COLO829 (cell line): Measurements from ENCODE around the gene AMMECR1.
"Not testable (repeated sequence)": the region's sequence is repeated elsewhere in the genome, so short reads cannot be mapped to it uniquely, and the experiment has no call there.

Experiments
- DNase-seq: peaks from one replicate; pipeline ENCODE4 v3.0.0; 2012; ENCODE audit warnings: low spot score

AMMECR1 gene

DNA sequence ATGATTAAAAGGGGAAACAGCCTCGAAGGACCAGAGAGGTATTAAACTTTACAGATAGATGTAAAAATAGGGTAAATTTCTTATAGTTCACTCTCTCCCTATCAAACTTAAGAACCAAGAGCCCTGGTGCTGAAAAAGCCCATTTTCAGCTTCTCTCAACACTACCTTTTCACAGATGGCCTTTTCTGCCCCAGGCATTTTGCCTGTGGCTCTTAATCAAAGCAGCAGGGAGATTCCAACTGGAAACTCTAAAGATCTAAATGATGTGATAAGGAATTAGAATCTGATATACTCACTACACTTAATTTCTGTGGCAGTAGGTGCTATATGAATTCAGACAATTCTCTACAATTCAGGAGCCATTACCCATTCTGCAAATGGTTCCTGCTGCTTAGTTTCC is 60.0 kb downstream of the AMMECR1 start:
- DNase-seq = no peak

DNA sequence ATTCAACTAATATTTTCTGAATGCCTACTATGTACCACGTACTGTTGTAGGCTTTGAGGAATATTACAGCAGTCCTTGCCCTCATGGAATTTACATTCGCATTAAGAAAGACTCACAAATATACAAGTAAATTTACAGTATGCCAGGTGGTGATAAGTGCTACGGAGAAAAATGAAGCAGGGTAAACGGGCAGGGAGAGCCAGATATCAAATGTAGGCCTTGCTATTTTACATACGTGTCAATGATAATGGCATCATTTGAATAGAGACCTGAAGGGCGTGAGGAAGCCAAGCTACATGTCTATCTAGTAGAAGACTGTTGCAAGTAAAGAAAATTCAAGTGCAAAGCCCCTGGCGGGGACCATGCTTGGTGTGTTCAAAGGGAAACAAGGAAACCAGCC is 65.2 kb downstream of the AMMECR1 start:
- no peak for DNase-seq

DNA sequence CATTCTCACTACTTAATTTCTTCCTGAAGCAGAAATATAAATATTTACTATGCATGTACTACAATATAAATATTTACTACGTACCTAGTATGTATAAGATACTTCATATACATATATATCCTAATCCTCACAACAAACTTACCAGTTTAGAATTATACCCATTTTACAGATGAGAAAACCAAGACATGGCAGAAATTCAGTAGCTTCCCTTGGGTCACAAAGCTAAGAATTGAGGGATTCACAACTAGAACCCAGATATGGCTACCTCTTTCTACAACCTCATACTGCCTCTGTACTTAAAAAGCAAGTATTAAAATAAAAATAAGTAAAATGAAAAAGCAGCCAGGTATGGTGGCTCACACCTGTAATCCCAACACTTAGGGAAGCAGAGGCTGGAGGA is 65.9 kb downstream of the AMMECR1 start:
- no peak for DNase-seq

DNA sequence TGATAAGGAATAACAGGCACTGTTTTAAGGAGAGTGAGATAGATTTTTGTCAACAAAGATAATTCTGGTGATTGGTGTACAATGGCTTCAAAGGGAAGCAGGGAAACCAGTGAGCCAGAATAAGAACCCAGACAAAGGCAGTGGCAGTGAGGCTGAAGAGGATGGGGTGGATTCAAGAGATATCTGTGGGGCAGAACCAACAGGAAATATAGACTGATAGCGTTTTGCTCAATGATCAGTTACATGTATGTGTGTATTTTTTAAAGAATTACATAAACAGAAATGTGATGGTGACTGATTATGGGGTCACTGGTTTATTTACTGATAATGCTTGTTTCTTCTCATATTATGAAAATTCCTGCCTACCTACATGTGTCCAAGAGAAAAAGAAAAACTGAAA is 66.4 kb downstream of the AMMECR1 start:
- no peak for DNase-seq

DNA sequence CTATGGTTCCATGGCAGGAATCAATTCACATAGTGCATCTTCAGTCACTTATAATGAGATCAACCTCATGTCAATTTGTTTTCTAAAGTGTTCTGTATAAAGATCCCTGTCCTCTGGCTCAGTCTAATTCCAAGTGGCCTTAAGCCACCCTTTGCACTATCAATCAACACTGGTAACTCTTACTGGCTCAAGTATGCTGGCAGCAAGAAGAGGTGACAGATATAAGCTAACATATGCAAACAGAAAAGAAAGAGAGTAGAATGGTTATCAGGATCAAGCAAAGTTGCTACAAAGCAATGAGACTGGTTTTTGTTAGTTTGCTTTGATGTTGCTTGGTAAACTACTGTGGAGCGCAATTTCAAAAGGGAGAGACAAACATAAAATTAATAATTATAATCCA is 67.0 kb downstream of the AMMECR1 start:
- no peak for DNase-seq

DNA sequence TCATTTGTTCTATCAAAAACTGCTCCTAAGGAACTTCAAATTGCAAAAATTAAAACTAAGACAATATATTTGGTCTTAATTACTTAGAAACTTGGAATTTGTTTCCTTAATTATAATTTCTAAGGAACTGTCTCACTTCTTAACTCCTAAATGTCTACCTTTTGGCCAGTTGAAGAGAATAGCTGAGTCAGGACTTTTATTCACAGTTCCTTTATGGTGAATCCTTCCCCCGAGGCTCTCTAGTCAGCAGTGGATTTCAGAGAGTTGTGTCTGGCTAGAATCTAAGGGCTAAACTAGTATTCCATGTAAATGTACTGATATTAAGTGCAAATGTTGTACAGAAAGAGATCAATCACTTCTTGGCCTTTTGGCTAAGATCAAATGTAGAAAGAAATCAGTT is 69.3 kb downstream of the AMMECR1 start:
- DNase-seq = no peak

DNA sequence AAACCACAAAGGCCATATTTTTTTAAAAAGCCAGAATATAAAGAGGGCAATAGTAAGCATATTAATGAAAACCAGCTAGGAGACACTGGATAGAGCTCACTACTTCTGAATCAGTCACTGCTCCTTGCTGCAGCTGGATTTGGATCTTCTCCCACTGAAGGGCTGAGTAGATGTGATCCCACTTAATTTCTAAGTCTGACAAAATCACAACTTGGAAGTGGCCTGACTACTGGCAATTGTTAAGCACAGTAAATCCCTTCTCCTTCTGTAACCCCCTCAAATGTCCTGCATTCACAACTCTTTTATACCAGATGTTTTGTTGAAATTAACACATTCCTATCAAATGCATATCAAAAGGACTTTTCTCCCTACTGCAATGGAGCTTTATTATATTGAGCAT is 72.9 kb downstream of the AMMECR1 start:
- no peak for DNase-seq

DNA sequence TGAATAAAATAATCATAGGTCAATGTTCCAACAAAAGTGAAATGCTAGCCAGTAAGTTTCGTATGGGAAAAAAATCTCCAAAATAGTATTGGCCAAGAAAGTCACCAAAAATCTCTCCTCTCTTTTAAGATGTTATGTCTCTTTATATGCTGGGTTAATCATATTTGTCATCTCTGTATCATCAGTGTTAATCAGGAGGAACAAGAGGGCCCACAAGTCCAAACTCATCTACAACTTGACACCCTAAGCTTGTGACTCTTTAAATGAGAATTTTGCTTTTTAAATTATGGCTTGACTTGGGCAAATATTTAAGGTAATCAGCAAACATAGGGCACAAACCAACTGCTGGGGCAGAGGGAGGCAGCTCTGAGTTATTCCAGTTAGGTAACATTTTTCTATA is 75.5 kb downstream of the AMMECR1 start:
- no peak for DNase-seq

DNA sequence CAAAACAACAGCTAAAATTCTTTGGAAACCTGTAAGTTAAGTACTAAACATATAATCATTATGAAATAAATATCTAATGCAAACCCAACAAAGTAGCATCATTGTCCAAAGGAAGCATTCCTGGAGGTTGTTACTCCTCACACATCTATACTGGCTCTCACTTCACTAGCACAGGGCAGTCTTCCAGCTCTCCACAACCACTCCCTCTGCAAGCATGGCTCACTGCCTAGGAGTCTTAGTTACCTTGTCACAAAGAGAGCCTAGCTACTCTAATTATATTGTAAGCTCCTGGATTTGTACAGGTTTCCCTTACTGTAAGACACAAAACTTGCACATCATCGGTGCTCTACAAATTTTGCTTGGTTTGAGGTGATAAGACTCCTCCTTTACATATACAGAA is 76.1 kb downstream of the AMMECR1 start:
- no peak for DNase-seq

DNA sequence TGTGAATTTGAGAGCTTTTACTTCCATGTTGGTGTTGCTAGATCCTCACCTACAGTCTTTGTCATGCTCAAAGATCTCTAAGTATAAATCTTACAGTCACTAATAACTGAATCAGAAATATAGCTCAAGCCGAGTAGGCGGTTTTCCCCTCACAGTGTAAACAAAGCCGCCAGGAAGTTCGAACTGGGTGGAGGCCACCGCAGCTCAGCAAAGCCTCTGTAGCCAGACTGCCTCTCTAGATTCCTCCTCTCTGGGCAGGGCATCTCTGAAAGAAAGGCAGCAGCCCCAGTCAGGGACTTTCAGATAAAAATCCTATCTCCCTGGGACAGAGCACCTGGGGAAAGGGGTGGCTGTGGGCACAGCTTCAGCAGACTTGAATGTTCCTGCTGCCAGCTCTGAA is 79.6 kb downstream of the AMMECR1 start:
- DNase-seq = not testable (repeated sequence)

DNA sequence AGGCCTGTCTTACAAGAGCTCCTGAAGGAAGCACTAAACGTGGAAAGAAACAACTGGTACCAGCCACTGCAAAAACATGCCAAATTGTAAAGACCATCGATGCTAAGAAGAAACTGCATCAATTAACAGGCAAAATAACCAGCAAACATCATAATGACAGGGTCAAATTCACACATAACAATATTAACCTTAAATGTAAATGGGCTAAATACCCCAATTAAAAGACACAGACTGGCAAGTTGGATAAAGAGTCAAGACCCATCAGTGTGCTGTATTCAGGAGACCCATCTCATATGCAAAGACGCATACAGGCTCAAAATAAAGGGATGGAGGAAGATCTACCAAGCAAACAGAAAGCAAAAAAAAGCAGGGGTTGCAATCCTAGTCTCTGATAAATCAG is 86.4 kb downstream of the AMMECR1 start:
- not testable (repeated sequence) for DNase-seq

DNA sequence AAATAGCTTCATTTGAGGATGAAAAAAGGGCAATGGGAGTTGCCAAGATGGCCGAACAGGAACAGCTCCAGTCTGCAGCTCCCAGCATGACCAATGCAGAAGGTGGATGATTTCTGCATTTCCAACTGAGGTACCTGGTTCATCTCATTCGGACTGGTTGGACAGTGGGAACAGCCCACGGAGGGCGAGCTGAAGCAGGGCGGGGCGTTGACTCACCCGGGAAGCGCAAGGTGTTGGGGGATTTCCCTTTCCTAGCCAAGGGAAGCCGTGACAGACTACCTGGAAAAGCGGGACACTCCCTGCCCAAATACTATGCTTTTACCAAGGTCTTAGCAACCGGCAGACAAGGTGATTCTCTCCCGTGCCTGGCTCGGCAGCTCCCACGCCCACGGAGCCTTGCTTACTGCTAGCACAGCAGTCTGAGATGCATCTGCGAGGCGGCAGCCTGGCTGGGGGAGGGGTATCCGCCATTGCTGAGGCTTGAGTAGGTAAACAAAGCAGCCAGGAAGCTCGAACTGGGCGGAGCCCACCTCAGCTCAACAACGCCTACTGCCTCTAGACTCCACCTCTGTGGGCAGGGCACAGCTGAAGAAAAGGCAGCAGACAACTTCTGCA is 88.3 kb downstream of the AMMECR1 start:
- DNase-seq = not testable (repeated sequence)

DNA sequence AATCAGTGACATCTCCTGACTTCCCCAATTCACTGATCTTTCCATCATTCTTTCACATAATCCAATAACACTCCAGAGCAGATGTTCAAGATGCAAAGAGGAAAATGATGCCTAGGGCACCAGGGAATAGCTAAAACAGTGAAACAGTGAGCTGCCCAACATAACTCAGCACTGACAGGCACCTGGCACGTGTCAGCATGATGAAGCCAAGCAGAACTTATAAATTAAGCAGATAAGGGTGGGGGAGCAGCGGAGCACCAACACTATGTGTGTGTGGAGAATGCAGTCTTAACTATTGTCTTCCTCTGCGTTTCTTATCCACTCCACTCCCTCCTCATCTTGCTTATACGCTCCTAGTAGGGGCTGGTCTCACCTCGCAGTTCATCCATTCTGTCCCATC is 89.4 kb downstream of the AMMECR1 start:
- DNase-seq = no peak

DNA sequence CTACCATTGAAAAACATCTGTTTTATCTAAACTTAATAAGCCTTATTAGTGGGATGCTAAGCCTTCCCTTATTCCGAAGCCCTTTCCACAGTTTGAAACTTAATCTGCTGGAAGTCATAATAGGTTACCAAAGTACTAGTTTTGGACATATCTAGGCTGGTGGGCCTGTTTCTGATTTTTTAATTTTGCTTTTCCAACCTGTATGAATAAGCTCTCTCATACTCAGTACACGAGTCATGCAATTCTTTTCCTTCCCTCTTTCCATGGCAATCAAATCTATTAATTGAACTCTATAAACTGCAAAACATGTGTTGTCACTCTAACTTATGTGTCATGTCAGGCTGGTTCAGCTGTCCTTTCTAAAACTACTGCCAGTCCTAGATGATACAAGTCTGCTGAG is 91.0 kb downstream of the AMMECR1 start:
- no peak for DNase-seq

DNA sequence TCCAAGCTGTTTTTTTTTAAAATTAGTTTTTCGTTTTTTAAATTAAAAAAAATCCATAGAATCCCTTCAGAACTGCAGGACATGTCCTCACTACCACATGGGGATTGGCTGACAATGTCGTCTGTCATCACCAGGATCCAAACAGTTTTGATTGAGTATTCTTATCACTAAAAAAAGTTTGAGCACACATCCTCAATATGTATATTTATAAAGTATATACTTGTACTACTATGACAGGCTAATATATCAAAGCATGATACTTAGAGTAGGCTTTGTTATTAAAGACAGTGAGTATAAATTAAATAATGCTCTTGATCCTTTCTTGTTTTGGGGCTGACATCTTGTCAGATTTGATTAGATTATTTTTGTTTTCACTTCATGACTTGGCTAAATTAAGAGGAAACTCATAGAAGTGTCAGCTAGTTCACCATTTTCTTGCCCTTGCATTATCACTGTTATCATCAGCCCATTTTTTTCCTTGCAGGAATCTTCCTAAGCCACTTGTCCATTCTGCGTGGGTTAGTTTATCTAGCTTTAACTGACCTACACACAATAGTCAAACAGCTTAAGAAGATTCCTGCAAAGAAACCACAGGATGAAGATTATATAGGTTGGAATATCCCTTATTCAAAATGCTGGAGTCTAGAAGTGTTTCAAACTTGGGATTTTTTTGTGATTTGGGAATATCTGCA is 92.8 kb downstream of the AMMECR1 start:
- no peak for DNase-seq

DNA sequence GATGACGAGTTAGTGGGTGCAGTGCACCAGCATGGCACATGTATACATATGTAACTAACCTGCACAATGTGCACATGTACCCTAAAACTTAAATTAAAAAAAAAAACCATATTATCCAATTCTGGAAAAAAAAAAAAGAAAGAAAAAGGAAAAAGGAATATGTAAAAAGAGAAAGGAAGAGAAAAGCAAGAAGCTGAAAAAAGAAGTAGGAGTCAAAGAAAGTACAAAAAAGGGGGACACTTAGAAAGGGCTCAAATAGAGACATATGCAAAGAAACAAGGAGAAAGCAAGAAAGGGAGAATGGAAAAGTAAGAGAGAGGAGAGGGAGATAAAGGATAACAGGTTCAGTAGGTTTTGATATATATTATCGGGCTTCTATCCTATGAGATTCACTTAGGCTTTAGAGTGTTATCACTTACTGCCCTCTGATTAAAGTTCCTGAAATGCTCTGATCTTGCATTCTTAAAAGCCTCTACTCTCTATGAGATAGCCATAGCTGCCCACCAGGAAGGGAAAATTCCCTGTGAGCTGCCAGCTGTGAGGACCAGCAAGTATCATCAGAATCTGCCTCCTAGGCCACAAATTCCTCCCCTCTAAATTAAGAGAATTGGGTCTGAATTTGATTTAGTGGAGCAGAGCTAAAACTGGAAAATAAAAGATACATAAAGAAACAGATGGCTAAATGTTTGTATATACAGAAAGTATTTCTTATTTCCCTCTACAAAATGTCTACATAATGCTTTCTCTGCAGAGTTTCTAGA is 95.2 kb downstream of the AMMECR1 start:
- DNase-seq = no peak

DNA sequence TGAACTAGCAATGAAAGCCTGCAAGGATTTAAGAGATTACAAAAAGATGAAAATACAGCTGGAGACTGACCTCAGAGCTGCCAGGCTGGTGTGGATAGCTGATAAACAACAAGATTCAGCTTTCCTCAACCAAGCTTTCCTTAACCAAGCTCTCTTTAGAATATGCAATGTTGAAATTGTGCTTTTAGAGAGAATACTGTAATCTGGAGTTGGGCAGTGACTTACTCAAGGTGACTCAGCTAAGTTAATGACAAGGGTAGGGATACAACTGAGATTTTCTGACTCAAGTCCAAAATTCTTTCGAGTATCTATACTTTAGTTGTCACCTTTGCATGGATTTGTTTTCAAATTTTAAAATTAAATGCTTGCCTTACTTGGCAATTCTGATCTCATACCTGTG is 98.0 kb downstream of the AMMECR1 start:
- DNase-seq = no peak

DNA sequence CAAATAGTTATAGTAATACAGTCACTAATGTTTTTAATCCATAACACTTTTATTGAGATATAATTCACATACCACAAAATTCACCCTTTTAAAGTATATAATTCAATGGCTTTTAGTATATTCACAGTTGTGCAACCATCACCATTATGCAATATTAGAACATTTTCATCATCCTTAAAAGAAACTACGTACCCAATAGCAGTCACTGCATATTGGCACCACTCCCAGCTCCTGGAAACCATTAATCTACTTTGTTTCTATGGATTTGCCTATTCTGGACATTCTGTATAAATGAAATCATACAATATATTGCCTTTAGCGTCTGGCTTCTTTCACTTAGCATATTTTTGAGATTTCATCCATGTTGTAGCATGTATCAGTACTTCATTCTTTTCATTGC is 99.3 kb downstream of the AMMECR1 start:
- DNase-seq = no peak

DNA sequence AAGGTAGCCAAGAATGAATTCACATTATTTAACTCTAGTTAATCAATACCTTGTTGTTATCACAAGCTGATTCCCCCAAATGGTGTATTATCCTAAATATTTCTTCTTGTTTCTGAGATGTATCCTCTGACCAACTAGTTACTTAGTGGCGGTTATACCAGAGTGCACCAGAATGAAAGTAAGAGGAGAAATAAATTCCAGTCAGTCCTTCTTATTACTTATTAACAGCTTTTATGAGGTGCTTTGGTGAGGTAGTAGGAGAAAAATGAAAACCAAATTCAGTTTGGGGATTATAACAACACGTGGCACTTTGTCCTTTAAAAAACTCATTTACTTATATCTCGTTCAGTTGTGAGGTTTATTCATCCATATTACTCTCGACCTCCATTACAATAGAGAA is 101.9 kb downstream of the AMMECR1 start:
- no peak for DNase-seq

DNA sequence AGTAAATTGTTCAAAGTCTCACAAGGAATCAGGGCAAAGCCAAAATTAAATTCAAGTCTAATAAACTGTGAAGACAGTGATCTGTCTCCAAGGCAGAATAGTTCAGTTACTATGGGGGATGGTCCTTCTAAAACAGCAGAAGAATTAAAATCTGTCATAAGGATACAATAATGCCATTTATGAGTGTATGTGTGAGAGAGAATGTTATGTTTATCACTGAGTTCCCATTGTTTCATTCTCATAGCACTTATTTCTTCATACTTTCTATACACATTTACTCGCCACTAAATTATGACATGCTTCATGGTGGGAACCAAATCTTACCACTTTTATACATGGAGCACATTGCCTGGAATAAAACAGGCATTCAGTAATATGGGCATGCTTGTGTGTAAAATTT is 102.5 kb downstream of the AMMECR1 start:
- peak; percentile 18 for DNase-seq

DNA sequence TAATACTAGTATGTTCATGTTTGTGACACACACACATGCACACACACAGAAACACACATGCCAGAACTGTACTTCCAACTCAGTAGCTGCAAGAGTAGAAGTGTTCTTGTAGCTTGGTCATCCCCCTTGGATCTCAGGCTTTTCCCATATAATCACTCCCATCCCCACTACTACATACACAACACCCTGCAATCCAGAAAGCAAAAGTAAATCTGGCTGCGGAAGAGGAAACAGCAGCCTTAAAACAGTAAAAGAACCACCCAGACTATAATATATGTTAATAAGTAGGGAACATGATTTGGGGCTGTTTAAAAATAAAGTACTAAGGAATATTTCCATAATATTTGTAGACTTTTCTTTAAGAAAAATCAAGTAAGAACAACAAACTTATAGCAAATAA is 103.2 kb downstream of the AMMECR1 start:
- no peak for DNase-seq

DNA sequence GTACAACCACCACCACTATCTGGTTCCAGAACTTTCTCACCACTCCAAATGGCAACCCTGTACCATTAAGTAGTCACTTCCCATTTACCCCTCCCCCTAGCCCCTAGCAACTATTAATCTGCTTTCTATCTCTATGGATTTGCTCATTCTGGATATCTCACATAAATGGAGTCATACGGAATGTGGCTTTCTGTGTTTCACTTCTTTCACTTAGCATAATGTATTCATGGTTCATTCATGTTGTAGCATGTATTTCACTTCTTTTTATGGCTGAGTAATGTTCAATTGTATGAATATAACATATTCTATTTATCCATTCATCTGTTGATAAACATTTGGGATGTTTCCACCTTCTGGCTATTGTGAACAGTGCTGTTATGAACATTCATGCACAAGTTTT is 104.7 kb downstream of the AMMECR1 start:
- no peak for DNase-seq

DNA sequence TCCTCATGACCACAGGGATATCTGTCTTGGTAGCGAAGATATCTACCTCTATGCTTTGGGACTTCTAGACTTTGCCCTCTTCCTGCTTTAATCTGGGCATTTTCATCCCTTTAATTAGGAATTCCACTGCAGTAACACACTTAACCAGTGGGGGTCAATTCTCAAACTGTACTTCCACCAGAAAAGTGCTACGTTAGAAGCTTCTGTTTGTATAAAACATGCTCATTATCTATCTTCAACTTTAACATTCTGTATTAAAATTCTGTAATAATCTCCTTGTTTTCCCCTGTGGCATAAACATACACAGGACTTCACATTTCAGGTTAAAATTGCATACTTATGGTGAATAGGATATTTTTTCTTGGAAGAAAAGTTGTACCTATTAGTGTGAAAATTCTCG is 105.6 kb downstream of the AMMECR1 start:
- DNase-seq = peak; percentile 7

DNA sequence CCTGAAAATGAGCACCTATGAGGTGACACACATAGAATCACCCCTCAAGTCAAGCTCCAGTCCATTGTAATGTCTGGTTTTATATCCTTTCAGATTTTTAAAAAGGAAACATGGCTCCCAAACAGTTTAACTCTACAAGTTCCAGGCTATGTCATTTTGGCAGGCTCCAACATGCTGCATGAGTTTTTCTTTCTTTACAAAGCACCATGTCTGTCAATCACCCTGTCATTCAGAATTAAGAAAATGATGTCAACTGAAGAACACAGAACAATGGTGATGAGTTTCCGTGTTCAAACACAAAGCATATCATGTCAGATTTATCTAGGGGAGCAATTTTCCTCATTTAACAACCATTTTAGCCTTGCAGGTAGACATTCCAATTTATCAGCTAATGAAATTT is 106.5 kb downstream of the AMMECR1 start:
- no peak for DNase-seq
